Measurements from ENCODE around the gene C12orf76. TPM values are rescaled to one million over a fixed set of nuclear protein-coding genes. Genes with fewer than 3 reads are reported as not detected.

C12orf76 gene
- total RNA-seq, 4 donors from 2014 or later: 7.9 to 16.2 (median 10.6) TPM

- Histone ChIP-seq H3K27ac (no peak overlapping the region), H3K9me3 (no peaks in the 10 kb centered on the region), H3K36me3 (peaks cover 28% of the 10 kb centered on the region), H3K4me1 (peaks cover 27% of the 10 kb centered on the region), H3K4me3 (no peak overlapping the region), H3K27me3 (no peaks in the 10 kb centered on the region)
- TF ChIP-seq POLR2A (IDR thresholded peaks at IDR 0.05): no peak
- no peak for TF ChIP-seq CTCF (IDR thresholded peaks at IDR 0.05)
- no peak for TF ChIP-seq EP300 (IDR thresholded peaks at IDR 0.05)
- no peak for TF ChIP-seq POLR2AphosphoS5 (IDR thresholded peaks at IDR 0.05)
- WGBS: 83% methylated on average over 2 of the region's 2 CpGs
- DNase-seq (ENCODE audit: low spot score in 2 of 2): no peak
Observed at GRCh38 chr12:109993091-109993490, 55.2 kb downstream of the C12orf76 start.

GRCh38 chr12:109991586-109991985, 56.7 kb downstream of the C12orf76 start:
- TF ChIP-seq CTCF (IDR thresholded peaks at IDR 0.05): no peak
- TF ChIP-seq POLR2A (IDR thresholded peaks at IDR 0.05): no peak
- TF ChIP-seq POLR2AphosphoS5 (IDR thresholded peaks at IDR 0.05): no peak
- TF ChIP-seq EP300 (IDR thresholded peaks at IDR 0.05): no peak
- 89% methylated on average over 5 of the region's 5 CpGs for WGBS
- Histone ChIP-seq H3K9me3 (no peaks in the 10 kb centered on the region), H3K4me1 (peaks cover 26% of the 10 kb centered on the region), H3K27me3 (no peaks in the 10 kb centered on the region), H3K4me3 (no peak overlapping the region), H3K36me3 (peaks cover 43% of the 10 kb centered on the region), H3K27ac (no peak overlapping the region)
- DNase-seq (ENCODE audit: low spot score in 2 of 2): no peak

Other genes starting within 250 kb of the C12orf76 start
- gene TRPV4, start 215.1 kb downstream of the C12orf76 start, total RNA-seq: 10 to 100 TPM in 1 of 4 donors, 1 to 10 TPM in 3; 4.0 to 11.9 (median 5.4) TPM
- gene GLTP, start 168.0 kb downstream of the C12orf76 start, total RNA-seq: 100 to 1,000 TPM; 207 to 654 (median 526) TPM
- gene TCHP, start 148.2 kb downstream of the C12orf76 start, total RNA-seq: 10 to 100 TPM; 22.6 to 96.4 (median 36.6) TPM
- 10 to 100 TPM; 19.4 to 60.6 (median 35.0) TPM for gene GIT2, start 52.2 kb downstream of the C12orf76 start, total RNA-seq
- 100 to 1,000 TPM; 104 to 161 (median 114) TPM for gene ANKRD13A, start 49.1 kb downstream of the C12orf76 start, total RNA-seq
- gene IFT81, start 75.8 kb upstream of the C12orf76 start, total RNA-seq: 10 to 100 TPM in 1 of 4 donors, 1 to 10 TPM in 3; 4.8 to 15.5 (median 5.3) TPM
- 100 to 1,000 TPM in 3 of 4 donors, 10 to 100 TPM in 1; 95.9 to 138 (median 118) TPM for gene ATP2A2, start 232.7 kb upstream of the C12orf76 start, total RNA-seq

All from suprapubic skin (tissue), 4 donors.